ENCODE data around the gene FXYD3.

- TF ChIP-seq CTCF (IDR thresholded peaks at IDR 0.05) (no peak), POLR2A (IDR thresholded peaks at IDR 0.05) (no peak)
Measured at GRCh38 chr19:35099155-35099896, 16.3 kb upstream of the FXYD3 start.
